Measurements from ENCODE around the gene SIGLEC6.

SIGLEC6 gene

DNA sequence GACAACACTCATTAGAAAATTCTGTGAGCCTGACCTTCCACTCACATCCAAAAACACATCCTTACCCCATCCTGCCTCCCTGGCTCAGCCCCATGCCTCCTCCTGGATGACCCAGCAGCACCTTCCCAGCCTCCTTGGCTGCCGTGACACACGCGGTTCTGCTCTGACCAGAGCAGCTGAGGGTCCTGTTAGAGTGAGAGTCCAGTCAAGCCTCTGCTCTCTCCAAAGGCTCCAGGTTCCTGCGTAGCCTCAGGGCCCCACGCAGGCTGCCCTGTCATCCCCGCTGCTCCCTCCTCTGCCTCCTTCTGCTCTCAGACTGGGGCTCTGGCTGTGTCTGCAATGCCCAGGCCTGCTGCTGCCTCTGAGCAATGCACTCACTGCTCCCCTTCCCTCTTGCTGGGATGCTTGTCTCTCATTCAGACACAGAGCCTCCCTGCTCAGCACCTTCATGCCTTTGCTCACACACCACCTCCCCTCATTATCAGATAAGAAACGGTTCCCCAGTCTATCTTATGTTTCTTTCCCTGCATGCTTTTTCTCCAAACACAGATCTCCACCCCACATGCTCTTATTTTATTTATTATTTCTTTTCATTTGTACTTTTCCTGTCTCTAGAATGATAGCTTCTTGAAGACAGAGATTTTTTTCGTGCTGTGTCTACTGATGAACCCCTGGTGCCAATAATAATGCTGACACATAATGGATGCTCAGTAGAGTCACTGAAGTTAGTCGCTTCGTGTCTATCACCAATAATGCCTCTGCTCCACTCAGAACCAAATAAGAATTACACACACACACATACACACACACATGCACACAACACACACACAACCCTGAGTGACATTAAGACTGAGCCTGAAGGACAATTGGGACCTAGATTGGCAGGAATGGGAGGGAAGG is 10.2 kb upstream of the SIGLEC6 start:
- Mint-ChIP-seq H3K4me3 (no peak overlapping the region), H3K4me1 (peaks cover 74% of the 10 kb centered on the region), H3K27me3 (no peaks in the 10 kb centered on the region)

DNA sequence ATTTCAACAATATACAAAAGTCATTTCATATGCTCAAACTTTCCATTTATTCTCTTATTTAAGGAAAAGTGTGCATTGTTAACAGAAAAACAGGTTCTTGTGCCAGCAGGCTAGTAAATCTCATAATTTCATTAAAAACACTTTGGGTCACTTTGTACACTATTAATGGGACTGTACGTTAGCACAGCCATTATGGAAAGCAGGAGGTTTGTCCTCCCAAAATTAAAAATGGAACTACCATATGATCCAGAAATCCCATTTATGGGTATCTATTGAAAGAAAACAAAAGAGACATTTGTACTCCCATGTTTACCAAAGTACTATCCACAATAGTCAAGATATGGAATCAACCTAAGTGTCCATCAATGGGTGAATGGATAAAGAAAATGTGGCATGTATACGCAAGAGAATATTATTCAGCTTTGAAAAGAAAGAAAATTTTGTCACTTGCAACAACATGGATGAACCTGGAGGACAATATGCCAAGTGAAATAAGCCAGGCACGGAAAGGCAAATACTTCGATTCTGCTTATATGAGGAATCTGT is 8.4 kb upstream of the SIGLEC6 start:
- H3K4me1 Mint-ChIP-seq: peaks cover 74% of the 10 kb centered on the region
- H3K27me3 Mint-ChIP-seq: no peaks in the 10 kb centered on the region
- H3K9me3 Mint-ChIP-seq: no peaks in the 10 kb centered on the region
- H3K4me3 Mint-ChIP-seq: no peak overlapping the region
- no peak overlapping the region for H3K27ac Mint-ChIP-seq
- H3K36me3 Mint-ChIP-seq: no peaks in the 10 kb centered on the region
- no peak for ATAC-seq

More for the DNA sequence above, 10.2 kb upstream of the SIGLEC6 start:
- ATAC-seq: no peak
- Mint-ChIP-seq H3K9me3 (no peaks in the 10 kb centered on the region), H3K36me3 (no peaks in the 10 kb centered on the region), H3K27ac (peak overlapping the region; percentile 68)

DNA sequence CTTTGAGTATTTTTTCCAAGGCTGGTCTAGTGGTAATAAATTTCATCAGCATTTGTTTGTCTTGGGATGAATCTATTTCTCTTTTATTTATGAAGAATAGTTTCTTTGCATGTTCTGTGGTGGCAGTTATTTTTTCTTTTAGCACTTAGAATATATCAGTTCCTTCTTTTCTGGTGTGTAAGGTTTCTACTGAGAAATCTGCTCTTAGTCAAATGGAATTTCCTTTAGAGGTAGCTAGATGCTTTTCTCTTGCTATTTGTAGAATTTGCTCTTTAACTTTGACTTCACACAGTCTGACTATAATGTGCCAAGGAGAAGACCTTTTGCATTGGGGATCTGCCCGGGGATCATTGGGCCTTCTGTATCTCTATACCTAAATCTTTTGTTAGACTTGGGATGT is 4.1 kb upstream of the SIGLEC6 start:
- Mint-ChIP-seq H3K9me3 (no peaks in the 10 kb centered on the region), H3K36me3 (peaks cover 4% of the 10 kb centered on the region), H3K4me1 (peaks cover 77% of the 10 kb centered on the region), H3K27ac (peak overlapping the region; percentile 87), H3K4me3 (peak overlapping the region; percentile 34), H3K27me3 (no peaks in the 10 kb centered on the region)
- peak; percentile 74 for ATAC-seq

DNA sequence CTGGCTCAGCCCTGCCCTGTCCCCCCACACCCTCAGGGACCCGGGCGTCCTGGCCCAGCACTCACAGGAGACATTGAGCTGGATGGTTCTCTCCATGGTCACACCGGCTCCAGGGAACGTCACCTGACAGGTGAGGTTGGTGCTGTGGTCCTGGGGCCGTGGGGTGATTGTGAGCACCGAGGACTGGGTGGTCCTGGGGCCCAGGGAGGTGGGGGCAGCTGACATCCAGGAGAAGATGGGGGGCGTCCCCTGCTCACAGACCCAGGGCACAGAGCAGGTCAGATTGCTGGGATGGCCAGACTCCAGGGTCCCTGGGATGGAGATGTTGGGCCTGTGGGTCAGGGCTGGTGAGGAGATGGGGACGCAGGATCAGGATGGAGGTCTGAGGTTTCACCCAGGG is 854 bp downstream of the SIGLEC6 start:
- H3K36me3 Mint-ChIP-seq: peaks cover 41% of the 10 kb centered on the region
- H3K4me1 Mint-ChIP-seq: peaks cover 90% of the 10 kb centered on the region
- no peaks in the 10 kb centered on the region for H3K9me3 Mint-ChIP-seq
- peak overlapping the region; percentile 78 for H3K27ac Mint-ChIP-seq
- peak overlapping the region; percentile 87 for H3K4me3 Mint-ChIP-seq
- no peak for ATAC-seq
- H3K27me3 Mint-ChIP-seq: no peaks in the 10 kb centered on the region

DNA sequence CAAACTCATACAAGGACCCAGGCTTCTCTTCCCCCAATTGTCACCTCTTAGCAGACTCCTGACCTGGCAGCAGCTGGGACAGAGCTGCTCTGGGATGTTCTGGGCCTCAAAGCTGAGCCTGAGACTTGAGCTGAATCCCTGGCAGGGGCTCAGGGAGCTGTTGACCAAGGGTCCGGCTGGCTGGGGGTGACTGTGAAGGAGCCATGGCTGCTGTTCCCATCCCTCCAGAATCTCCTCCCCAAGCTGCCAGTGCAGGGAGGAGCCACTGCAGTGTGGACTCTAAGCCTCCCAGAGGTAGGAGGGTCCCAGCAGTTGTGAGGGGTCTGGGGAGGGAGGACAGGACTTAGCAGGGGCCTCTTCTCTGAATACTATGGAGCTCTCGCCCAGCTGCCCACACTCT is 2.2 kb downstream of the SIGLEC6 start:
- H3K27ac Mint-ChIP-seq: peak overlapping the region; percentile 78
- no peak for ATAC-seq
- H3K4me1 Mint-ChIP-seq: peaks cover 85% of the 10 kb centered on the region
- peak overlapping the region; percentile 87 for H3K4me3 Mint-ChIP-seq
- no peaks in the 10 kb centered on the region for H3K27me3 Mint-ChIP-seq
- no peaks in the 10 kb centered on the region for H3K9me3 Mint-ChIP-seq
- peaks cover 53% of the 10 kb centered on the region for H3K36me3 Mint-ChIP-seq

DNA sequence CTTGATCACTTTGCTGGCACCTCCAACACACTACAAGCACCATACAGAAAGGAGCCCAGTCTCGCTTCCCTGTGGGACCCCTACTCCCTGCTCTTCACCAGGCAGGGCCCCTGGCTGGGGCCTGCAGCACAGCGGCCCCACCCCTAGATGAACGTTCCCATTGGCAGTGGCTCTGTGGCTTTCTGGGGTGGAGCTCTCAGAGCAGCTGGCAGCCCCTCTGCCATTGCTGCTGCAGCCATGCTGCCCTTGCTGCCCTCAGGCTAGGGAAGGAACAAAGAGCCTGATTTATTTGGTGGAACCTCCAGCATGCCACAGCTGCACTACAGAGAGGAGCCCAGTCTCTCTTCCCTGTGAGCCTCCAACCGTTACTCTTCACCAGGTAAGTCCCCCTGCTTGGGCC is 5.8 kb downstream of the SIGLEC6 start:
- H3K9me3 Mint-ChIP-seq: no peaks in the 10 kb centered on the region
- no peaks in the 10 kb centered on the region for H3K27me3 Mint-ChIP-seq
- H3K4me3 Mint-ChIP-seq: no peak overlapping the region
- peak overlapping the region; percentile 63 for H3K27ac Mint-ChIP-seq
- ATAC-seq: no peak
- H3K36me3 Mint-ChIP-seq: peaks cover 86% of the 10 kb centered on the region
- peaks cover 88% of the 10 kb centered on the region for H3K4me1 Mint-ChIP-seq

DNA sequence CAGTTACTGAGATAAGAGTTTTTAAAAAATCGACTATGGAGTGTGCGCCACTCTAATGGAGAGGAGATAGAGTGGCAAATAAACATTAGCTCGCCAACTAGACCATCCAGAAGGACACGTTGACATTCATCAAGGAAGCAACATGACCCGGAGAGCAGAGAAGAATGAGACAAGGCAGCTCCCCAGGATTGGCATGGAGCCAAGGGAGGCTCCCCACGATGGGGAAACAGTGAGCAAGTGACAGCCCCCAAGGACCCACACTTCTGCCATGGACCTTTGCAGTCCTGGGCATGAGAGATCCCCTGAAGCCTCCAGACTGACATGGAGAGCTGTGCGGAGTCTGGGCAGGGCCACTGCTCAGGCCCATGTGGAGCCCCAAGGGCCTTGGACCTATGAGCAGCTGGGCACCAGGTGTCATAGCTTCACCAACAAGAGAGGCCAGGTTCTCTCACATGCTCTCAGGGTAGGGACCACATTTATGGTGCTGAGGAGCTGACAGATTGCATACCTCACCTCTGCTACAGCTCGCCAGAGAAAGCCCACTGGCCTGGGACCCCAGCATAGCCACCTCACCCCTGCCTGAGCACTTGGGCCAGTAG is 6.7 kb downstream of the SIGLEC6 start:
- Mint-ChIP-seq H3K4me1 (peaks cover 80% of the 10 kb centered on the region), H3K9me3 (no peaks in the 10 kb centered on the region), H3K27me3 (no peaks in the 10 kb centered on the region), H3K27ac (peak overlapping the region; percentile 63), H3K36me3 (peaks cover 79% of the 10 kb centered on the region), H3K4me3 (no peak overlapping the region)
- no peak for ATAC-seq

DNA sequence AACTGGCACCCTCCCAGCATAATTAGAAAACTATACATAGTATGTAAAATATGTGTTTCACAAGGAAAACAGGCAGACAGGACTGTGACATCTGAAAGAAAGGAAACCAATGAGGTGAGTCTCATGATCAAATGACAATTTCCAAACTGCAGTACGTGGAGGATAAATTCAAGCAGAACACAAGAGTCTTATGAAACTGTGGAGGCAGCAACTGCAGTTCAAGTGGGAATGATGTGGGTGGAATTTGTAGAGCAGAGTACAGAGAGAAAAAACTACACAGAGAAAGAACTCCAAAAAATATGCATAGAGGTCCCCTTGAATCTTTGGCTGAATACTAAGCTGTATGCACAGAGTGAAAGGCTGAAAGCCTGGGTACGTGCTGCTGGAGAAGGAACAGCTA is 9.7 kb downstream of the SIGLEC6 start:
- H3K36me3 Mint-ChIP-seq: peaks cover 87% of the 10 kb centered on the region

DNA sequence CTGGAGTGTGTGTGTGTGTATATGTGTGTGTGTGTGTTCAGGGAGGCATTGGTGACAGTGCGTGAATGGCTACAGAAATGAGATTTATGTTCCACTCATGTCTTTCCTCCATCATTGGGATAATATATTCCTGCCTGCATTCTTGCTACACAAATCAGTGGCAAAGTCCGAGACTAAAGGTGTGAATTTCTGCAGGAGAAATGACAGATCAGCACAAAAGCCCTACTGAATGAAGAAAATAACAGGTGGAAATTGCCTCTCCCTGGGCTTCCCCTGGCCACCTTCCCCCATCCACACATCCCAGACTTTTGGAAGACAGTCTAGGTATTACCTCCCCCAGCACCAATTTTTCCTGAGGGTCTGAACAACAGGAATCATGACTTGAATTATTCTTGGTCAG is 10.1 kb downstream of the SIGLEC6 start:
- Mint-ChIP-seq H3K27me3 (no peaks in the 10 kb centered on the region), H3K9me3 (peaks cover 3% of the 10 kb centered on the region), H3K36me3 (peaks cover 84% of the 10 kb centered on the region), H3K4me1 (peaks cover 52% of the 10 kb centered on the region), H3K4me3 (no peak overlapping the region), H3K27ac (no peak overlapping the region)
- no peak for ATAC-seq

More for the DNA sequence above, 9.7 kb downstream of the SIGLEC6 start:
- H3K27ac Mint-ChIP-seq: no peak overlapping the region
- H3K9me3 Mint-ChIP-seq: peaks cover 3% of the 10 kb centered on the region
- no peak overlapping the region for H3K4me3 Mint-ChIP-seq
- ATAC-seq: no peak
- H3K4me1 Mint-ChIP-seq: peaks cover 56% of the 10 kb centered on the region
- H3K27me3 Mint-ChIP-seq: no peaks in the 10 kb centered on the region

DNA sequence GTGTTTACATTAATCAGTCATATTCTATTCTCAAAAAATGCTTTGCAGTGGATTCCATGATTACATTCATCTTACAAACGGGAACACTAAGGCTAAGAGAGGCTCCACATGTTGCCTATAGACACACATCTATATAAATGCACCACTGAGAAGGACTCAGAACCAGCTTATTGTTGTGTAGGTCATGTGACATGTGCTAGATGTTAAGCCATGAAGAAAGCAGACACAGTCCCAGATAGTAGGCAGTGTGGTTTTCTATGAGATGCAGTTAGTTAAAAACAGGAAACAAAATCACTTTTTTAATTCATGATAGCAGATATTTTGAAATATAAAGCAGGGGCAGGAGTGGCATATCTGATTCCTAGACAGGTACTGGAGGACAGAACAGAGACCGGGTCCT is 10.7 kb downstream of the SIGLEC6 start:
- no peak for ATAC-seq
- H3K4me3 Mint-ChIP-seq: no peak overlapping the region
- peaks cover 78% of the 10 kb centered on the region for H3K36me3 Mint-ChIP-seq
- H3K4me1 Mint-ChIP-seq: peaks cover 46% of the 10 kb centered on the region
- H3K9me3 Mint-ChIP-seq: peaks cover 3% of the 10 kb centered on the region
- H3K27me3 Mint-ChIP-seq: no peaks in the 10 kb centered on the region
- H3K27ac Mint-ChIP-seq: peak overlapping the region; percentile 1

DNA sequence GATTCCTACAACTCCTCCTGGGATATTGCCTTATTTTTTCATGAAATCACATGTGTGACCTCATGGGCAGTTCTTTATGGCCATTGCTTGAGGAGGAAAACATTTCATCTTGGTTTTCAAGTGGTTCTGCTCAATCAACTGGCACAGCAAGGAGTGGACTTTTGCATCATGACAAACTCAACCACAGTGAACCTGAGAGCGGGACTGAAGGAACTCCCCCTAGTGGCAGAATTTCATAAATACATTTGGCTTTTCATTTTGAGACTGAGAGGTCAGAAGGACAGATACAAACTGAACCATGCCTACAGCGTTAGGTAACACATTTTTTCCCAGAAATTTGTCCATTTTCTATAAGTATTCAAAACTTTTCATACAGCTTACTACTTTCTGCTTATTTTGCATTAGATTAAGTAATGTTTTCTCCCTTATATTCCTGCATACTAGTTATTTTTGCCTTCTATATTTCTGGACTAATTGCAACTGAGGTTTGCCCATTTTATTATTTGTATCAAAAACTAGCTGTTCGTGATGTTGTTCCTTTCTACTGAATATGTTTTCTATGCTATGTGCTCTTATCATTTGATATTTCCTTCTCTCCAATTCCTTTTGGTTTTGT is 16.5 kb downstream of the SIGLEC6 start:
- peak; percentile 70 for ATAC-seq
- Mint-ChIP-seq H3K27ac (no peak overlapping the region), H3K27me3 (no peaks in the 10 kb centered on the region), H3K9me3 (peaks cover 3% of the 10 kb centered on the region), H3K4me1 (peaks cover 11% of the 10 kb centered on the region), H3K4me3 (no peak overlapping the region), H3K36me3 (peaks cover 28% of the 10 kb centered on the region)

DNA sequence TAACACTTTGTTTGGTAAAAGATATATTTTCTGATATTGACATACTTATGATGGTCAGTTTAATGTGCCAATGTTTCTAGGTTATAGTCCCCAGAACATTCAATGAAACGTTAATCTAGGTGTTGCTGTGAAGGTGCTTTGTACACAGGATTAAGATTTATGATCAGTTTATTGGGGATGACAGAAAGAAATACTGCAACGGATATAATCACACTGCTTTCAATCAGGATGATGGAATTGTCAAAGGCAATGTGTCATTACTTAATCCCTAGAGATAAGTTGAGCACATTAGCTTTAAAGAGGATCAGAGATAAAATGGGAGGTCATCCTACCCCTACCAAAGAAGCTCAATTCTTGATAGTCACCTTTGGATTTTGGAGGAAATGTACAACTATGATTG is 17.5 kb downstream of the SIGLEC6 start:
- Mint-ChIP-seq H3K27me3 (peaks cover 4% of the 10 kb centered on the region), H3K4me1 (peaks cover 11% of the 10 kb centered on the region), H3K36me3 (peaks cover 23% of the 10 kb centered on the region), H3K27ac (no peak overlapping the region), H3K9me3 (peaks cover 3% of the 10 kb centered on the region), H3K4me3 (no peak overlapping the region)
- ATAC-seq: no peak

DNA sequence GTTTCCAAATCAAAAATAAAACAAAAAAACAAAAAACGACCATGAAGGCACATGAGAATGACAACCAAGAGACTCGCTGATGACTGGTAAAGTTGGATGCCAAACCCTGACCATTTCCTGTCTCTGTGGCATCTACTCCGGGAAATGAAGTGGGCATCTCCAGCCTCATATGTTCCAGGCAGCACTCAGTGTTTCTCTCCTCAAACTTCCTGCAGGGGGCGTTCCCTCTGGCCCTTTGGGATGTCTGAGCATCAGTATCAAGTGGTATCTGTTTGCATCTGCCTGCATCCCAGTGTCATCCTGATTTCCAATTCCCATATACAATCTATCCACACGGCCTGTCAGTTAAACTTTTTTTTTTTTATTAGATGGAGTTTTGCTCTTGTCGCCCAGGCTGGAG is 20.1 kb downstream of the SIGLEC6 start:
- Mint-ChIP-seq H3K4me1 (peaks cover 11% of the 10 kb centered on the region), H3K4me3 (no peak overlapping the region), H3K36me3 (no peaks in the 10 kb centered on the region), H3K27ac (no peak overlapping the region), H3K27me3 (peaks cover 11% of the 10 kb centered on the region), H3K9me3 (no peaks in the 10 kb centered on the region)
- ATAC-seq: no peak

DNA sequence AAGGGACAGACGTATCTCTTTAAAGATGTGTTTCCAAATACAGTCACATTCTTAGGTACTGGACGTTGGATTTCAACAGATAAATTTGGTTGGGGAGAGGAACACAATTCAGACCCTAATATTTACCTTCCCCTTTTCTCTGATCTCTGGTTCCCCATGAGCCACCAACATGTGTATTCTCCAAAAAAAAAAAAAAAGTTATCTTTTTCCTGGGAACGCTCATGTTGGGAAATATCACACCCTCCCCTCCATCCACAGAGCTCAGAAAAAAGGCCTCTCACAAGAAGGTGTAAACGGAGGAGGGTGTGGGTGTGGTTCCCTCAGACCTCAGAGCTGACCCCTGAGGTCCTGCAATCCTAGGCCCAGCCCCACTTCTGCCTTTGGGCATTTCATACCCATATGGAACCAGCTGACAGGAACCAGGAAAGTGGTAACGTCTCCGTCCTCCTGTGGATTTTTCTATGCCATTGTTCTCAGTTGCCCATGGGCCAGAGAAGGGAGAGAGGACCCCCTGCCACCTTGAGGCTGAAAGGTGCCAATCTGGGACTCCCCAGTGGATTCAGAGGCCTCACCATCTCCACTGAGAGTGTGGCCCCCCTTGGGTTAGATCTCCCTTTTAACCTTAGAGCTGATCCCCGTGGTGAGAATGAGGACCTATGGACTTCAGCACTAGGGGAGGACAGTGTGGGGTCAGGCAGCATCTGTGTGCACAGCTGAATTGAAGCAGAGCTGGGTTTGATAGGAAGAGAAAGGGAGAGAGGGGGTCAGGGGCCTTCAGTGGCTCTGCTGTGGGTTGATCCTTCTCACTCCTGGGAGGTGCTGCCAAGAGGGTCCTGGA is 21.4 kb downstream of the SIGLEC6 start:
- no peak for ATAC-seq
- H3K4me1 Mint-ChIP-seq: peaks cover 5% of the 10 kb centered on the region
- no peaks in the 10 kb centered on the region for H3K36me3 Mint-ChIP-seq
- H3K27ac Mint-ChIP-seq: no peak overlapping the region
- H3K27me3 Mint-ChIP-seq: peaks cover 11% of the 10 kb centered on the region
- no peaks in the 10 kb centered on the region for H3K9me3 Mint-ChIP-seq
- no peak overlapping the region for H3K4me3 Mint-ChIP-seq

All from stimulated activated memory B cell treated with anti-CD40 and anti-IgM and Interleukin-4, amounts not matched to agents 10 μg/mL and 1 μg/mL and 100 μg/mL, for 72 hours (primary cell).